Adrenal gland (tissue), 5 donors: ENCODE results near the gene CFAP97.
A peak's percentile ranks its signal among the peaks of the same experiment; 100 is the strongest.

Experiments used
- CTCF ChIP-seq, 6 experiments: fragments of 450-650 bp in 4 of 6; fragments of 200-600 bp in 2 of 6; sonication (generic) in 1 of 6; IDR thresholded peaks; 1 replicate in 5 of 6; 2 replicates in 1 of 6; pipeline versions ENCODE4 v1.5.1 to v1.8.0; 2016 to 2021; ENCODE audit warnings: antibody characterized with exemption in 6 of 6, mild to moderate bottlenecking in 2 of 6, moderate library complexity in 1 of 6
- POLR2A ChIP-seq, 2 donors: fragments of 450-650 bp; IDR thresholded peaks; one replicate each; pipeline ENCODE4 v1.6.1; 2017; ENCODE audit warnings: antibody characterized with exemption in 2 of 2, mild to moderate bottlenecking in 2 of 2, moderate library complexity in 1 of 2
- donor health status: DM: no; HTN: no; CAD: no.

- TF ChIP-seq POLR2A (IDR thresholded peaks at IDR 0.05) (no peak), CTCF (IDR thresholded peaks at IDR 0.05) (peak in 3 of 6 experiments; percentile 12 to 24 (median 20))
Observed at GRCh38 chr4:185224597-185224996, 20.8 kb upstream of the CFAP97 start.
